GM19240 (cell line): ENCODE measurements around the gene PLA2G10.
"Not testable (repeated sequence)": the region's sequence is repeated elsewhere in the genome, so short reads cannot be mapped to it uniquely, and the experiment has no call there.

Source experiments
- DNase-seq: peaks from one replicate; pipeline ENCODE4 v3.0.0; 2011; ENCODE audit warnings: low spot score; ENCODE audit not compliant: insufficient read length

Gene PLA2G10, protein sequence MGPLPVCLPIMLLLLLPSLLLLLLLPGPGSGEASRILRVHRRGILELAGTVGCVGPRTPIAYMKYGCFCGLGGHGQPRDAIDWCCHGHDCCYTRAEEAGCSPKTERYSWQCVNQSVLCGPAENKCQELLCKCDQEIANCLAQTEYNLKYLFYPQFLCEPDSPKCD

DNA sequence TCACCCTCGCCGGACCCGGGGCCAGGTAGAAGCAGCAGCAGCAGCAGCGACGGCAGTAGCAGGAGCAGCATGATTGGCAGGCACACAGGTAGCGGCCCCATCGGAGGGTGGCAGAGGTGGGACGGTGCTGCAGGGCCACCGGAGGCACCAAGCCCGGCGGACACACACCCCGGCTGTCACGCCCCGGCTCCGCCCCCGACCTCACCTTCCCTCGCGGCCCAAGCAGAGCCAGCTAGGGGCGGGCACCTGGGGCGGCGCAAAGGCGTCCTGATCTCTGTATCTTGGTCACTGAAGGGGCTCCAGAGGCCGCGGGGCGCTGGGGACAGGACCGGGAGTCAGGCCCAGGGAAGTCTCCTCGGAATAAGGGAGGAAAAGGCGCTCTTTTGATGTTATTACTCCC is at the start of gene PLA2G10:
Gene PLA2G10 (minus strand): TSS at position 180 of the 400 bp plus-strand sequence. CDS start 79 bp downstream, at position 101.
- DNase-seq, result not testable (repeated sequence)

GRCh38 chr16:14742273-14743128 is 48.4 kb upstream of the PLA2G10 start, which contains the start of gene NPIPA2:
Gene NPIPA2, plus strand, starts transcription at chr16:14742533. Its CDS starts 5,533 bp downstream, at chr16:14748066.
- not testable (repeated sequence) for DNase-seq

GRCh38 chr16:14741794-14742193 is 47.7 kb upstream of the PLA2G10 start:
- DNase-seq, result not testable (repeated sequence)

DNA sequence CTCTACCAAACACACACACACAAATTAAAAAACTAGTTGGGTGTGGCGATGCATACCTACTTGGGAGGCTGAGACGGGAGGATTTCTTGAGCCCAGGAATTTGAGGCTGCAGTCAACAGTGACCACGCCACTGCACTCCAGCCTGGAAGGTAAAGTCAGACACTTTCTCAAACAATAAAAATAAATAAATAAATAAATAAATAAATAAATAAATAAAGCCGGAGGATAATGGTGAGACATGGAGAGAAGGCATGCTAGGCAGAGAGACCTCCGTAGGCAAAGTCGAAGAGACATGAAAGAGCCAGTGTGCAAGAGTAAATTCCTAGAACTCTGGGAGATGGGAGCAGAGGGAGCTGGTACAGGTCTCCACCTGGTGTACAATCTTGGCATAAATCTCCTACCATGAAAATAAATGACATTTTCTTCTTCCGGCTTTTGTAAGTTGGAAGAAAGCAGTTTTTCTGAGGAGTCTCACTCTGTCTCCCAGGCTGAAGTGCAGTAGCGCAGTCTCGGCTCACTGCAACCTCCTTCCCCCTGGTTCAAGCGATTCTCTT is 46.8 kb upstream of the PLA2G10 start:
- DNase-seq, result not testable (repeated sequence)

DNA sequence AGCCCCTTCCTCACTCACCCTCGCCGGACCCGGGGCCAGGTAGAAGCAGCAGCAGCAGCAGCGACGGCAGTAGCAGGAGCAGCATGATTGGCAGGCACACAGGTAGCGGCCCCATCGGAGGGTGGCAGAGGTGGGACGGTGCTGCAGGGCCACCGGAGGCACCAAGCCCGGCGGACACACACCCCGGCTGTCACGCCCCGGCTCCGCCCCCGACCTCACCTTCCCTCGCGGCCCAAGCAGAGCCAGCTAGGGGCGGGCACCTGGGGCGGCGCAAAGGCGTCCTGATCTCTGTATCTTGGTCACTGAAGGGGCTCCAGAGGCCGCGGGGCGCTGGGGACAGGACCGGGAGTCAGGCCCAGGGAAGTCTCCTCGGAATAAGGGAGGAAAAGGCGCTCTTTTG is 39.1 kb upstream of the PLA2G10 start:
- DNase-seq, result not testable (repeated sequence)

DNA sequence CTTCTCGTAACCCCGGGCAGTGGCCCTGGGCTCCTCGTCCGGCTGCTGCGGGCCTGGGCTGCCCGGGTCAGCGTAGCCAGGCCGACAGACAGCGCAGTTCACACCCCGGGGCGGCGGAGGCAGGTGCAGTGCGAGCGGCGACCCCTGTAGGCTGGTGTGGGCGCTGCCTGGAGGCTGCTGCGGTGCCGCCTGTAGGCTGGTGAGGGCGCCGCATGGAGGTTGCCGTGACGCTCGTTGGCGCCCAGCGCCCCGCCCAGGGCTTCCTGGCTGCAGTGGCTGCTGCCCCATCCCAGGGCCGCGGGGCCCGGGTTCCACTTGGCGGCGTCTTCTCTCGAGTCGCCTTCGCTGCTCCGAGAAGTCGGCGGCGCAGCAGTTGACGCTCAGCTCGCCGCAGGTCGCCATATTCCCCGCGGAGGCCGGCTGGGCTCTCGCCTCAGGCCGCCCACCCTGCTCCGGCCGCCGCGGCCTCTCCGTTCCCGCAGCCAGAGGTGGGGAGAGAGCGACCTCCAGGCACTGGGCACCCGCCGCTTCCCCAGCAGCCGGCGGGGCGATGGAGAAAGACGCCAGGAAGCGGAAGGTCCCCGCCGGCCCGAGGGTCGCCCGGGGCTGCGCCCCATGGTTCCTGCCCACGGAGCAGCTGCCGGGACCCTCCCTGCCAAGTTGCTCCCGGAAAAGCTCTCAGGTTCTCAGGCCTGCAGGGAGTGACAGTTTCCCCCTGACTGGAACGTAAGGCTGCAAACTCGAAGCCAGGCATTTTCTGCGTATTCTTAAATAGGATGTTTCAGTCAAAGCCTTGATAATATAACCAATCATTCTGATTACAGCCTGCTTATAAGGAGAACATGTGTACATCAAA is 9.3 kb upstream of the PLA2G10 start, which contains the start of gene NPIPA3:
Gene NPIPA3 (plus strand): TSS at position 256 of the 856 bp plus-strand sequence. CDS start 5,533 bp downstream, outside the sequence.
- DNase-seq, result not testable (repeated sequence)

DNA sequence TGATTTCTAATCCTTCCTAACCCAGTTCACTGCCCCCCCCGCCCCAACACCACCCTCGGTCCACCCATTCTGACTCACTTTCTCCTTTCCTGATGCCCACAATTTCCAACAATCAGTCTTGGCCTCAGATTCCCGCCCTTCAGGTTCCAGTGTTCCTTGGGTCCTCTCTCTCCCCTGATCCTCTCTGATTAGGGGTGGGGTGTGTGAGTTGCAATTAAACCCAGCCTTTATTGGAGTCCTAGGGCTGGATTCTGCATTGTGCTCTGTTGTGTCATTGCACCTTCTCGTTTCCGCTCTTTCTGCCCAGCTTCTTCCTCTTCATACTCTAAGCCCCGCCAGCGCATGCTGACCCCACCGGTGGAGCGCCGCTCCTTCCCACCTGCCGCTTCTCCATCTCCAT is 8.6 kb upstream of the PLA2G10 start:
- not testable (repeated sequence) for DNase-seq

DNA sequence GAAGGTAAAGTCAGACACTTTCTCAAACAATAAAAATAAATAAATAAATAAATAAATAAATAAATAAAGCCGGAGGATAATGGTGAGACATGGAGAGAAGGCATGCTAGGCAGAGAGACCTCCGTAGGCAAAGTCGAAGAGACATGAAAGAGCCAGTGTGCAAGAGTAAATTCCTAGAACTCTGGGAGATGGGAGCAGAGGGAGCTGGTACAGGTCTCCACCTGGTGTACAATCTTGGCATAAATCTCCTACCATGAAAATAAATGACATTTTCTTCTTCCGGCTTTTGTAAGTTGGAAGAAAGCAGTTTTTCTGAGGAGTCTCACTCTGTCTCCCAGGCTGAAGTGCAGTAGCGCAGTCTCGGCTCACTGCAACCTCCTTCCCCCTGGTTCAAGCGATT is 7.8 kb upstream of the PLA2G10 start:
- not testable (repeated sequence) for DNase-seq

GRCh38 chr16:14685870-14686793 is 8.0 kb downstream of the PLA2G10 start:
- not testable (repeated sequence) for DNase-seq

DNA sequence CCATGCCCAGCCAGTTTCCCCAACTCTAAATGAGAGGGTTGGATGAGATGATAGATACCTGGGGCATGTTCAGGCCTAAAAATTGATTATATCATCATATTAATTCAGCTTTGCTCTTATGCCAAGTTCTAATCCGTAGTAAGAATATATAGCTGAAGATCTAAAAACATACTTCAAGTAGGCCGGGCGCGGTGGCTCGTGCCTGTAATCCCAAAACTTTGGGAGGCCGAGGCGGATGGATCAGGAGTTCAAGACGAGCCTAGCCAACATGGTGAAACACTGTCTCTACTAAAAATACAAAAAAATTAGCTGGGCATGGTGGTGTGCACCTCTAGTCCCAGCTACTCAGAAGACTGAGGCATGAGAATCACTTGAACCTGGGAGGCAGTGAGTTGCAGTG is 12.0 kb downstream of the PLA2G10 start:
- DNase-seq, result no peak

DNA sequence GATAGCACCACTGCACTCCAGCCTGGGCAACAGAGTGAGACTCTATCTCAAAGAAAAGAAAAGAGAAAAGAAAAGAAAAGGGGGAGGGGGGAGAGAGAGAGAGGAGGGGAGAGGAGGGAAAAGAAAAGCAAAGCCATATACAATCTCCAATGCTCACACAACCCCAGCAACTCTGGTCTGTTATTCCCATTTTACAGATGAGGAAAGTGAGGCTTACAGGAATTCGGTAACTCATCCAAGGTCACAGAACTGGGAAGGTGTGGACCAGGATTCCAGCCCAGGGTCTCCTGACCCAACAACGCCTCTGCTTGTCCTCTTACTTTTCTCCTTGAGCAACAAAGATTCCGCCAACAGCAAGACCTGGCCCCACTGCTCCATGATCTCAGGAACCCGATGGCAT is 13.0 kb downstream of the PLA2G10 start:
- DNase-seq, result no peak

- DNase-seq, result not testable (repeated sequence)
Observed at GRCh38 chr16:14680396-14680795, 13.7 kb downstream of the PLA2G10 start.

DNA sequence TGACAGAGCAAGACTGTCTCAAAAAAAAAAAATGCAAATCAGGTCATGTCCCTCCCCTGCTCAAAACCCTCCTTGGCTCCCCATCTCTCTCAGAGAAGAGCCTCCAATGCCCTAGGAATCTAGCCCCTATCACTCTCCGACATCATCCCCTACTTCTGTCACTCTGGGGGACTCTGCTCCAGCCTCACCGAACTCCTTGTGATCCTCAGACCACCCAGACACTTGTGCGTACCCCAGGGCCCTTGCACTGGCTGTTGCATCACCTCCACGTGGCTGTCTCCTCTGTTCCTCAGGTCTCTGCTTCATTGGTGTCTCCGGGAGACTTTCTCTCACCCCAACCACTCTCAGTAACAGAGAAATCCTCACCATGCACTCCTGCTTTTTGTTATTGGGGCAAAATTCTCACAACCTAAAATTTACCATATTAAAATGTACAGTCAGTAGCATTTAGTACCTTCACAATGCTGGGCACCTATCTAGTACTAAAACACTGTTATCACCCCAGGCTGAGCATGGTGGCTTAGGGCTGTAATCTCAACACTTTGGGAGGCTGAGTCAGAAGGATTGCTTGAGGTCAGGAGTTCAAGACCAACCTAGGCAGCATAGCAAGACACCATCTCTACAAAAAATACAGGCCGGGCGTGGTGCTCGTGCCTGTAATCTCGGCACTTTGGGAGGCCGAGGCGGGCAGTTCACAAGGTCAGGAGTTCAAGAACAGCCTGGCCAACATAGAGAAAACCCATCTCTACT is 15.2 kb downstream of the PLA2G10 start:
- no peak for DNase-seq

- DNase-seq, result no peak
Observed at GRCh38 chr16:14677627-14678026, 16.5 kb downstream of the PLA2G10 start.

- no peak for DNase-seq
Observed at GRCh38 chr16:14676633-14677032, 17.5 kb downstream of the PLA2G10 start.

DNA sequence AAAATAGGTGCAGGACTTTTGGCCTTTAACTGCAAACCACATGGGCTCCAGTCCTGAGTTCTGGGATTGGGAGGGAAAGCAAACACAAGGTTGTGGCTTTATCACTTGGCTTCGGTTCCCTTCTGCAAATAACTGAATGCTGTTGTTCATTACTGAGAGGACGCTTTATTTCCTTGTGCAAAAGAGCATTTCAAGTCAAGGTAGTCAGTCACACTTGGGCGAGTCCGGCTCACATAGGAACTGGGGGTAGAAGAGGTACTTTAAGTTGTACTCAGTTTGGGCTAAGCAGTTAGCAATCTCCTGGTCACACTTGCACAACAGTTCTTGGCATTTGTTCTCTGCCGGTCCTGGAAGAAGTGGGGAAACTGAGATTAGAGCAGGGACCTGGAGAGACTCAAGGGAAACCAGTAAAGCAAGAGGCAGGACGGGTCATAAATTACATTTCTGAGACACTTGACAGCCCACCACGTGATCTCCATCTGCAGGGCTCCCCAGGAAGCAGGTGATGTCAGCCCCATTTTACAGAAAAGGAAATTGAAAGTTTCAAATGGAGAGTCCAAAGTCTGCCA is 21.6 kb downstream of the PLA2G10 start:
- DNase-seq, result peak; percentile 66

GRCh38 chr16:14669776-14670175 is 24.3 kb downstream of the PLA2G10 start:
- DNase-seq, result no peak

- DNase-seq, result no peak
Observed at GRCh38 chr16:14668556-14669223, 25.4 kb downstream of the PLA2G10 start.
